ENCODE data around the gene CLEC5A.

Gene CLEC5A

DNA sequence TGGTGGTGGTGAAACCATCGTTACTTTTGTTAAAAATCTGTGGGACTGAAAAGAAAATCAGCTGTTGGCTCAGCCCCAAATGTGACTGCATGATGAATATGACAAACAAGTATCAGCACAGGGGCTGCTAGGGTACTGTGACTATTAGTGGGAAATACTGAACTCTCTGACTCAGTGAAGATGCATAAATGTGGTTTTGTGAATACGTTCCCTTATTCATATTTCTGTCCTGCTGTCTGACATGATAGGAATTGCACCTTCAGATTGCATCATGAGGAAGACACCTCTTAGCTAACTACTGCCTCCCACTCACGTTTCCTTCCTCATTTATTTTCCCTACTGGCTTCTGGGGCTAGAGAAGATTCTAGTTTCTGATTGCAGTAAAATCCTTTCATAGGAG is 1.4 kb downstream of the CLEC5A start:
- Histone ChIP-seq H3K4me3 (ENCODE audit: low read length) (no peak overlapping the region), H3K79me1 (ENCODE audit: low read length) (no peaks in the 10 kb centered on the region), H3K79me2 (ENCODE audit: control insufficient read depth, insufficient read depth, low read length) (no peaks in the 10 kb centered on the region), H3K36me3 (ENCODE audit: control insufficient read depth, insufficient read depth, low read length) (no peaks in the 10 kb centered on the region), H2BK5ac (ENCODE audit: low read length) (no peak overlapping the region), H3K18ac (ENCODE audit: low read length) (no peak overlapping the region), H3K9ac (ENCODE audit: low read length) (no peak overlapping the region), H3K27ac (ENCODE audit: low read depth, low read length) (no peak overlapping the region), H3K23ac (ENCODE audit: low read length) (no peak overlapping the region), H4K8ac (ENCODE audit: low read depth, low read length) (no peak overlapping the region), H4K5ac (ENCODE audit: low read length) (no peak overlapping the region), H3K4me2 (ENCODE audit: low read length) (no peak overlapping the region), H2BK15ac (replicated peaks; ENCODE audit: low read depth) (no peak overlapping the region), H3K4me1 (ENCODE audit: control insufficient read depth, low read depth, low read length) (no peaks in the 10 kb centered on the region), H3K27me3 (ENCODE audit: insufficient read depth, low read length, poor library complexity) (no peaks in the 10 kb centered on the region), H2BK120ac (ENCODE audit: low read depth, low read length) (no peak overlapping the region), H3K4ac (ENCODE audit: low read depth, low read length) (no peak overlapping the region), H3K56ac (ENCODE audit: low read length) (no peak overlapping the region), H2AK5ac (ENCODE audit: low read length) (no peak overlapping the region)
- no peak for DNase-seq
- WGBS (ENCODE audit: extremely low coverage, insufficient coverage, low lambda C conversion rate), result no CpG with 5 or more reads among the region's 3 CpGs

DNA sequence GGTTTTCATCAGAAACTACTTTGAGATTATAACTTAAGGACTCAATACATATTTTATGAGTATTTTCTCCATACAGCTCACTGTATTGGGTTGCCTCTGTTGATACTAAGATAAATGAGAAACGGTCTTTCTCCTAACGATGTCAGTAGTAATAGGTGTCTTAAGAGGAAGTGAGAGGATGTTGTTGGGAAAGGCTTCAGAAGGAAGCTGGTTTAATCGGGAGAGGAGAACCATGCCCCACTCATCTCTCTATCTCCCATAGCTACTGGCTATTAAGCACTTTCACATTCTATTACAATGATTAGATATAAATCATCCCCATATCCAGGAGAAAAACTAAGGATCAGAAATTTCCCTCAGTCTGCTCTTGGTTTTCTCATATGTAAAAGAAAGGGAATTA is 2.0 kb downstream of the CLEC5A start:
- H2BK120ac ChIP-seq (ENCODE audit: low read depth, low read length), result no peak overlapping the region
- no peak overlapping the region for H4K5ac ChIP-seq (ENCODE audit: low read length)
- H3K27ac ChIP-seq (ENCODE audit: low read depth, low read length), result no peak overlapping the region
- DNase-seq, result no peak
- H3K4ac ChIP-seq (ENCODE audit: low read depth, low read length), result no peak overlapping the region
- H3K36me3 ChIP-seq (ENCODE audit: control insufficient read depth, insufficient read depth, low read length), result no peaks in the 10 kb centered on the region
- H3K23ac ChIP-seq (ENCODE audit: low read length), result no peak overlapping the region
- no peak overlapping the region for H3K4me3 ChIP-seq (ENCODE audit: low read length)
- no peaks in the 10 kb centered on the region for H3K4me1 ChIP-seq (ENCODE audit: control insufficient read depth, low read depth, low read length)
- H4K8ac ChIP-seq (ENCODE audit: low read depth, low read length), result no peak overlapping the region
- WGBS (ENCODE audit: extremely low coverage, insufficient coverage, low lambda C conversion rate), result no CpG with 5 or more reads among the region's 3 CpGs
- no peak overlapping the region for H3K9ac ChIP-seq (ENCODE audit: low read length)
- no peaks in the 10 kb centered on the region for H3K27me3 ChIP-seq (ENCODE audit: insufficient read depth, low read length, poor library complexity)
- H2BK5ac ChIP-seq (ENCODE audit: low read length), result no peak overlapping the region
- no peaks in the 10 kb centered on the region for H3K79me2 ChIP-seq (ENCODE audit: control insufficient read depth, insufficient read depth, low read length)
- no peaks in the 10 kb centered on the region for H3K79me1 ChIP-seq (ENCODE audit: low read length)
- no peak overlapping the region for H2BK15ac ChIP-seq (replicated peaks; ENCODE audit: low read depth)
- no peak overlapping the region for H3K18ac ChIP-seq (ENCODE audit: low read length)
- no peak overlapping the region for H3K56ac ChIP-seq (ENCODE audit: low read length)
- no peak overlapping the region for H2AK5ac ChIP-seq (ENCODE audit: low read length)
- H3K4me2 ChIP-seq (ENCODE audit: low read length), result no peak overlapping the region

DNA sequence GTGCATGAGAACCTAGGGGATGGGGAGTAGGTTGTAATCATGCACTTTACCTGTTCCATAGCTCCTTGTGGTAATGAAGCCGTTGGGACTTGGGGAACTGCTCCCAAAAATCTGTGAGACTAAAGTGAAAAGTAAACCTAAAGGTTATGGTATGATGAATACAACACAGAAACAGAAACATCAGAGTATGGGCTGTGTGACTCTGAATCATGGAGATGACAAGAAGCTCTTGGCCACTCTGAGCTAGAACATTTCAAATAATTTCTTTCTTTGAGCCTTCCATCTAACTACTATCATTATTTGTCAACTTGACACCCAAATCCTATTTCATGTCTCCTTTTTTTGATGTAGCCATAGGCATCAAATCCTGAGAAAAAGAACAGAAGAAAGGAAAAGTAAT is 2.9 kb downstream of the CLEC5A start:
- Histone ChIP-seq H3K36me3 (ENCODE audit: control insufficient read depth, insufficient read depth, low read length) (no peaks in the 10 kb centered on the region), H2BK120ac (ENCODE audit: low read depth, low read length) (no peak overlapping the region), H3K56ac (ENCODE audit: low read length) (no peak overlapping the region), H3K23ac (ENCODE audit: low read length) (no peak overlapping the region), H3K27me3 (ENCODE audit: insufficient read depth, low read length, poor library complexity) (no peaks in the 10 kb centered on the region), H3K4me1 (ENCODE audit: control insufficient read depth, low read depth, low read length) (no peaks in the 10 kb centered on the region), H3K27ac (ENCODE audit: low read depth, low read length) (no peak overlapping the region), H2AK5ac (ENCODE audit: low read length) (no peak overlapping the region), H2BK15ac (replicated peaks; ENCODE audit: low read depth) (no peak overlapping the region), H3K9ac (ENCODE audit: low read length) (no peak overlapping the region), H3K79me2 (ENCODE audit: control insufficient read depth, insufficient read depth, low read length) (no peaks in the 10 kb centered on the region), H4K8ac (ENCODE audit: low read depth, low read length) (no peak overlapping the region), H3K18ac (ENCODE audit: low read length) (no peak overlapping the region), H3K4me3 (ENCODE audit: low read length) (no peak overlapping the region), H3K4me2 (ENCODE audit: low read length) (no peak overlapping the region), H4K5ac (ENCODE audit: low read length) (no peak overlapping the region), H3K4ac (ENCODE audit: low read depth, low read length) (no peak overlapping the region), H2BK5ac (ENCODE audit: low read length) (no peak overlapping the region), H3K79me1 (ENCODE audit: low read length) (no peaks in the 10 kb centered on the region)
- WGBS (ENCODE audit: extremely low coverage, insufficient coverage, low lambda C conversion rate), result no CpG with 5 or more reads among the region's 1 CpG
- no peak for DNase-seq

DNA sequence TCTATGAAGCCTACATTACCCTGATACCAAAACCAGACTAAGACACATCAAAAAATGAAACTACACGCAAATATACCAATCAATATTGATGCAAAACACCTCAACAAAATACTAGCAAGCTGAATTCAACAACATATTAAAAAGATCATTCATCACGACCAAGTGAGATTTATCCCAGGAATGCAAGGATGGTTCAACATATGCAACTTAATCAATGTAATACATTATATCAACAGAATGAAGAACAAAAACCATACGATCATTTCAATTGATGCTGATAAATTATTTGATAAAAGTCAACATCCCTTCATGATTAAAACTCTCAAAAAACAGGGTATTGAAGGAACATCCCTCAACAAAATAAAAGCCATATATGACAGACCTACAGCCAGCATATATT is 5.7 kb downstream of the CLEC5A start:
- Histone ChIP-seq H2BK5ac (ENCODE audit: low read length) (no peak overlapping the region), H3K79me2 (ENCODE audit: control insufficient read depth, insufficient read depth, low read length) (no peaks in the 10 kb centered on the region), H3K4me1 (ENCODE audit: control insufficient read depth, low read depth, low read length) (no peaks in the 10 kb centered on the region), H3K36me3 (ENCODE audit: control insufficient read depth, insufficient read depth, low read length) (no peaks in the 10 kb centered on the region), H2AK5ac (ENCODE audit: low read length) (no peak overlapping the region), H3K79me1 (ENCODE audit: low read length) (no peaks in the 10 kb centered on the region), H2BK120ac (ENCODE audit: low read depth, low read length) (no peak overlapping the region), H3K9ac (ENCODE audit: low read length) (no peak overlapping the region), H4K5ac (ENCODE audit: low read length) (no peak overlapping the region), H3K23ac (ENCODE audit: low read length) (no peak overlapping the region), H3K4me3 (ENCODE audit: low read length) (no peak overlapping the region), H4K8ac (ENCODE audit: low read depth, low read length) (no peak overlapping the region), H3K27me3 (ENCODE audit: insufficient read depth, low read length, poor library complexity) (no peaks in the 10 kb centered on the region), H3K56ac (ENCODE audit: low read length) (no peak overlapping the region), H3K4ac (ENCODE audit: low read depth, low read length) (no peak overlapping the region), H2BK15ac (replicated peaks; ENCODE audit: low read depth) (no peak overlapping the region), H3K27ac (ENCODE audit: low read depth, low read length) (no peak overlapping the region), H3K18ac (ENCODE audit: low read length) (no peak overlapping the region), H3K4me2 (ENCODE audit: low read length) (no peak overlapping the region)
- no peak for DNase-seq
- no CpG with 5 or more reads among the region's 3 CpGs for WGBS (ENCODE audit: extremely low coverage, insufficient coverage, low lambda C conversion rate)

DNA sequence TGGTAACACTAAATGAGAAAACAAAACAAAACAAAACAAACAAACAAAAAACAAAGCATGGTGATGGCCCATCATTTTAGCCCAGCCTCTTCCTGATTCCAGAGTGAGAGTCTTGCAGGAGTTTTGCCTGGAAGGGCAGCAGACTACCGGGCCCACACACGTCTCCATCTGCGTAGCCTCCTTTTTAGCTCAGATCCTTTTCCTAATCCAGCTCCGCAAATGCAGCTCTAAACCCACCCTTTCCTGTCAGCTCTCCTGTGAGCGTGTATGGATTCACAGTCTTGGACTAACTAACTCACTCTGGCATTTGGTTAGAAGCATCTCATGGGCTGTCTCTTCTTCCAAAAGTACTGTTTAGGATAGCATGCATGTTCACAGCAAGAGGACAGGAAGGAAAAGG is 16.6 kb downstream of the CLEC5A start:
- H3K27me3 ChIP-seq (ENCODE audit: insufficient read depth, low read length, poor library complexity), result no peaks in the 10 kb centered on the region
- H2BK15ac ChIP-seq (replicated peaks; ENCODE audit: low read depth), result no peak overlapping the region
- no peaks in the 10 kb centered on the region for H3K79me1 ChIP-seq (ENCODE audit: low read length)
- DNase-seq, result no peak
- H4K8ac ChIP-seq (ENCODE audit: low read depth, low read length), result no peak overlapping the region
- no peak overlapping the region for H2AK5ac ChIP-seq (ENCODE audit: low read length)
- WGBS (ENCODE audit: extremely low coverage, insufficient coverage, low lambda C conversion rate), result no CpG with 5 or more reads among the region's 5 CpGs
- H3K4me3 ChIP-seq (ENCODE audit: low read length), result no peak overlapping the region
- no peak overlapping the region for H3K4me2 ChIP-seq (ENCODE audit: low read length)
- no peak overlapping the region for H2BK120ac ChIP-seq (ENCODE audit: low read depth, low read length)
- H3K36me3 ChIP-seq (ENCODE audit: control insufficient read depth, insufficient read depth, low read length), result no peaks in the 10 kb centered on the region
- peak overlapping the region; percentile 15 for H3K18ac ChIP-seq (ENCODE audit: low read length)
- no peak overlapping the region for H3K23ac ChIP-seq (ENCODE audit: low read length)
- no peak overlapping the region for H2BK5ac ChIP-seq (ENCODE audit: low read length)
- H3K4ac ChIP-seq (ENCODE audit: low read depth, low read length), result no peak overlapping the region
- H3K79me2 ChIP-seq (ENCODE audit: control insufficient read depth, insufficient read depth, low read length), result no peaks in the 10 kb centered on the region
- H3K9ac ChIP-seq (ENCODE audit: low read length), result no peak overlapping the region
- no peak overlapping the region for H3K56ac ChIP-seq (ENCODE audit: low read length)
- no peak overlapping the region for H3K27ac ChIP-seq (ENCODE audit: low read depth, low read length)
- no peaks in the 10 kb centered on the region for H3K4me1 ChIP-seq (ENCODE audit: control insufficient read depth, low read depth, low read length)
- no peak overlapping the region for H4K5ac ChIP-seq (ENCODE audit: low read length)

DNA sequence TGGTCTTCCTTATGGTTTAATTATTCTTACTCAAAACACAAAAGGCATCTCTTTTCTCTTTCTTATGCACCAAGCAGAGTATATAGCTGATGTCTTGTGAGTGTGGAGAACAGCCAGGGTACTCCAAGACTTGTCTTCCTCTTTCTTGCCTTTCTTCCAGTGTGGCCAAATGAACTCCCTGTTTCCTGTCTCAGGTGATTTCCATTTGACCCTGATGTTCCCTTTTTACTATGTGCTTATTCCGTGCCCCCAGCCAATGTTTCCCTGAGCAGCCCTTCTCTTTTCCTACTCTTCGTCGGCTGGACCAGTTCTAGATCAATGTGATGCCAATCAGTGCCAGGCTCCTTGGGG is 18.0 kb downstream of the CLEC5A start:
- H3K18ac ChIP-seq (ENCODE audit: low read length), result no peak overlapping the region
- no peak overlapping the region for H2AK5ac ChIP-seq (ENCODE audit: low read length)
- no peak overlapping the region for H3K27ac ChIP-seq (ENCODE audit: low read depth, low read length)
- H3K23ac ChIP-seq (ENCODE audit: low read length), result no peak overlapping the region
- H3K36me3 ChIP-seq (ENCODE audit: control insufficient read depth, insufficient read depth, low read length), result no peaks in the 10 kb centered on the region
- no peak overlapping the region for H4K8ac ChIP-seq (ENCODE audit: low read depth, low read length)
- no peak overlapping the region for H3K4ac ChIP-seq (ENCODE audit: low read depth, low read length)
- H2BK120ac ChIP-seq (ENCODE audit: low read depth, low read length), result no peak overlapping the region
- H2BK5ac ChIP-seq (ENCODE audit: low read length), result no peak overlapping the region
- H3K4me2 ChIP-seq (ENCODE audit: low read length), result no peak overlapping the region
- no peak overlapping the region for H2BK15ac ChIP-seq (replicated peaks; ENCODE audit: low read depth)
- no peak for DNase-seq
- no peak overlapping the region for H4K5ac ChIP-seq (ENCODE audit: low read length)
- H3K4me3 ChIP-seq (ENCODE audit: low read length), result no peak overlapping the region
- no CpG with 5 or more reads among the region's 3 CpGs for WGBS (ENCODE audit: extremely low coverage, insufficient coverage, low lambda C conversion rate)
- no peaks in the 10 kb centered on the region for H3K79me2 ChIP-seq (ENCODE audit: control insufficient read depth, insufficient read depth, low read length)
- H3K27me3 ChIP-seq (ENCODE audit: insufficient read depth, low read length, poor library complexity), result no peaks in the 10 kb centered on the region
- no peak overlapping the region for H3K9ac ChIP-seq (ENCODE audit: low read length)
- H3K4me1 ChIP-seq (ENCODE audit: control insufficient read depth, low read depth, low read length), result no peaks in the 10 kb centered on the region
- no peaks in the 10 kb centered on the region for H3K79me1 ChIP-seq (ENCODE audit: low read length)
- H3K56ac ChIP-seq (ENCODE audit: low read length), result no peak overlapping the region

Data from mesendoderm (in vitro differentiated cells).